ENCODE results near the gene VPS18.
A peak's percentile ranks its signal among the peaks of the same experiment; 100 is the strongest.

VPS18 gene

DNA sequence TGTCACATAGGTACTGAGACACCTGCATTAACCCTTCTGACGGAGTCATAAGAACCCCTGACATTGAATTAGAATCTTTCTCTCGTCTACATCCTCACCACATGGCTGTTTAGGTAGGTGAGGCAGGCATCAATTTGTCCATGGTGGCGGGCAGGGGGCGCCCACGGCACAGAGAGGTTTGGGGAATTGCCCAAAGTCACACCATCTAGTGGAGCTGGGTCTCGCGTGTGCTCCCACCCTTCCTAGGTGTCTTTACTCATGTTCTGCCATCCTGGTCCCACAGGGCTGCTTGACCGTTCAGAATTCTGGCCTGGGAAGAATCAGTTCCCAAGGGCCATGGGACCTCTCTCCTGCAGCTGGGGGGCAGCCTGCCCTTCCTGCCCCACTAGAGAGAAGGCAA lies 20.2 kb downstream of the VPS18 start:
- Histone ChIP-seq H3K36me3 (no peaks in the 10 kb centered on the region), H3K9me3 (no peaks in the 10 kb centered on the region), H3K4me3 (ENCODE audit: low read depth, low read length) (no peak overlapping the region), H3K27me3 (no peaks in the 10 kb centered on the region), H3K4me1 (peaks cover 6% of the 10 kb centered on the region)
- TF ChIP-seq, protein P1, sequence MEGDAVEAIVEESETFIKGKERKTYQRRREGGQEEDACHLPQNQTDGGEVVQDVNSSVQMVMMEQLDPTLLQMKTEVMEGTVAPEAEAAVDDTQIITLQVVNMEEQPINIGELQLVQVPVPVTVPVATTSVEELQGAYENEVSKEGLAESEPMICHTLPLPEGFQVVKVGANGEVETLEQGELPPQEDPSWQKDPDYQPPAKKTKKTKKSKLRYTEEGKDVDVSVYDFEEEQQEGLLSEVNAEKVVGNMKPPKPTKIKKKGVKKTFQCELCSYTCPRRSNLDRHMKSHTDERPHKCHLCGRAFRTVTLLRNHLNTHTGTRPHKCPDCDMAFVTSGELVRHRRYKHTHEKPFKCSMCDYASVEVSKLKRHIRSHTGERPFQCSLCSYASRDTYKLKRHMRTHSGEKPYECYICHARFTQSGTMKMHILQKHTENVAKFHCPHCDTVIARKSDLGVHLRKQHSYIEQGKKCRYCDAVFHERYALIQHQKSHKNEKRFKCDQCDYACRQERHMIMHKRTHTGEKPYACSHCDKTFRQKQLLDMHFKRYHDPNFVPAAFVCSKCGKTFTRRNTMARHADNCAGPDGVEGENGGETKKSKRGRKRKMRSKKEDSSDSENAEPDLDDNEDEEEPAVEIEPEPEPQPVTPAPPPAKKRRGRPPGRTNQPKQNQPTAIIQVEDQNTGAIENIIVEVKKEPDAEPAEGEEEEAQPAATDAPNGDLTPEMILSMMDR (IDR thresholded peaks at IDR 0.05; ENCODE audit: low read depth, low read length), result no peak
- no peak for DNase-seq

GRCh38 chr15:40915116-40915661 lies 20.9 kb downstream of the VPS18 start:
- TF ChIP-seq, protein P1 (IDR thresholded peaks at IDR 0.05; ENCODE audit: low read depth, low read length), result no peak
- Histone ChIP-seq H3K36me3 (no peaks in the 10 kb centered on the region), H3K4me1 (peaks cover 6% of the 10 kb centered on the region), H3K27me3 (no peaks in the 10 kb centered on the region), H3K4me3 (ENCODE audit: low read depth, low read length) (no peak overlapping the region), H3K9me3 (no peaks in the 10 kb centered on the region)
- no peak for DNase-seq

DNA sequence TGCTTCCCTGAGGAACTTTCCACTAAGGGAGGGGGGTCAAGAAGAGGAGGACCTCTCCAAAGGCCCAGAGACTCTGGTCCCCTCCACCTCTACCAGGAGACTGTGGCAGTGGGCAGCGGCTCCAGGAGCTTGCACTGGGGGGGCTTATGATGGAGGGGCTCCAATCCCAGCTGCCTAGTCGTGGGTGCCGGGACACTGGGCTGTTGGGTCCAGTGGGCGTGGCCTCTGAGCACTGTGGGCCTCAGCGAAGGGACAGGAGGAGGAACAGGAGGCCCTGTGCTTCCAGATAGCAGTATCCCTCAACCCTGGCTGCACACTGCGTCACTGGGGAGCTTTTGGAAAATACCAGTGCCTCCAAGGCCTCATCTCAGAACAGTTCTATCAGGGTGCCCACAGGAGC lies 21.4 kb downstream of the VPS18 start:
- peak; percentile 8 for DNase-seq

GRCh38 chr15:40917585-40917984 lies 23.3 kb downstream of the VPS18 start:
- DNase-seq, result no peak
- no peaks in the 10 kb centered on the region for H3K4me1 ChIP-seq
- H3K36me3 ChIP-seq, result no peaks in the 10 kb centered on the region
- TF ChIP-seq, protein P1 (IDR thresholded peaks at IDR 0.05; ENCODE audit: low read depth, low read length), result no peak
- H3K4me3 ChIP-seq (ENCODE audit: low read depth, low read length), result no peak overlapping the region
- H3K9me3 ChIP-seq, result no peaks in the 10 kb centered on the region
- H3K27me3 ChIP-seq, result no peaks in the 10 kb centered on the region

More for the DNA sequence above, 21.4 kb downstream of the VPS18 start:
- H3K27me3 ChIP-seq, result no peaks in the 10 kb centered on the region
- TF ChIP-seq, protein P1 (IDR thresholded peaks at IDR 0.05; ENCODE audit: low read depth, low read length), result no peak
- peaks cover 6% of the 10 kb centered on the region for H3K4me1 ChIP-seq
- H3K4me3 ChIP-seq (ENCODE audit: low read depth, low read length), result no peak overlapping the region
- H3K36me3 ChIP-seq, result no peaks in the 10 kb centered on the region
- no peaks in the 10 kb centered on the region for H3K9me3 ChIP-seq

GRCh38 chr15:40918146-40918798 lies 24.0 kb downstream of the VPS18 start:
- H3K4me1 ChIP-seq, result no peaks in the 10 kb centered on the region
- TF ChIP-seq, protein P1 (IDR thresholded peaks at IDR 0.05; ENCODE audit: low read depth, low read length), result no peak
- no peaks in the 10 kb centered on the region for H3K36me3 ChIP-seq
- no peaks in the 10 kb centered on the region for H3K9me3 ChIP-seq
- H3K4me3 ChIP-seq (ENCODE audit: low read depth, low read length), result no peak overlapping the region
- no peak for DNase-seq
- H3K27me3 ChIP-seq, result no peaks in the 10 kb centered on the region

GRCh38 chr15:40918799-40919392 lies 24.6 kb downstream of the VPS18 start:
- Histone ChIP-seq H3K4me3 (ENCODE audit: low read depth, low read length) (no peak overlapping the region), H3K36me3 (no peaks in the 10 kb centered on the region), H3K4me1 (no peaks in the 10 kb centered on the region), H3K9me3 (no peaks in the 10 kb centered on the region), H3K27me3 (no peaks in the 10 kb centered on the region)
- TF ChIP-seq, protein P1 (IDR thresholded peaks at IDR 0.05; ENCODE audit: low read depth, low read length), result no peak
- DNase-seq, result peak; percentile 13

All from BE2C (cell line).